Left ventricle myocardium superior (tissue), 1 donor: ENCODE data around the gene FGF21. TPM values are rescaled to one million over a fixed set of nuclear protein-coding genes. Genes with fewer than 3 reads are reported as not detected.
A peak's percentile ranks its signal among the peaks of the same experiment; 100 is the strongest.
"Not testable (repeated sequence)": the region's sequence is repeated elsewhere in the genome, so short reads cannot be mapped to it uniquely, and the experiment has no call there.

Experiments
- ATAC-seq: fragments of 200-7000 bp; cut with Tn5 transposase; one replicate; pipeline ENCODE4 v1.9.1; 2020; ENCODE audit warnings: mild to moderate bottlenecking, moderate library complexity
- DNase-seq: peaks from one replicate; pipeline ENCODE4 v3.0.0-alpha.2; 2020
- intact Hi-C: fragments of 100-400 bp; cut with micrococcal nuclease; formaldehyde crosslinking; loops from one replicate; pipeline ENCODE4 v1.11.0; 2022
- total RNA-seq: library from RNA; stranded (reverse); fragmentation: NEBNext Ultra II Directional; extraction: Animal tissue kit (Norgen Biotek cat#: 25700); gene quantifications from one replicate; pipeline ENCODE4 v1.2.1, GENCODE V29; 2021
- donor health status: DM: no; HTN: yes; CAD: no; lungs with severe emphysema.

Gene FGF21
- total RNA-seq, 1 donor from 2014 or later, result not detected

GRCh38 chr19:48746738-48747575, 8.4 kb upstream of the FGF21 start, which contains the start of gene IZUMO1:
Gene IZUMO1 (minus strand): TSS chr19:48746909. CDS start chr19:48745859, 1,050 bp downstream.
- peak; percentile 84 for DNase-seq
- peak; percentile 84 for ATAC-seq
- intact Hi-C loops, result no loop called here

- ATAC-seq (no peak), DNase-seq (no peak)
- intact Hi-C loops, result no loop called here
Measured at GRCh38 chr19:48749571-48750198, 5.6 kb upstream of the FGF21 start.

- intact Hi-C loops, result no loop called here
- ATAC-seq (no peak), DNase-seq (no peak)
Measured at GRCh38 chr19:48750351-48750750, 5.0 kb upstream of the FGF21 start.

GRCh38 chr19:48750771-48751504, 4.4 kb upstream of the FGF21 start:
- ATAC-seq (no peak), DNase-seq (no peak)
- intact Hi-C loops, result no loop called here

GRCh38 chr19:48751845-48752495, 3.4 kb upstream of the FGF21 start:
- intact Hi-C loops, result no loop called here
- no peak for ATAC-seq
- DNase-seq, result no peak

- intact Hi-C loops, result no loop called here
- DNase-seq, result peak; percentile 82
- peak; percentile 88 for ATAC-seq
Measured at GRCh38 chr19:48752496-48753365, 2.6 kb upstream of the FGF21 start, which contains the start of gene FUT1. Gene FUT1 (minus strand): TSS chr19:48752641. CDS start chr19:48751281, 1,360 bp downstream.

GRCh38 chr19:48755787-48756186, 463 bp downstream of the FGF21 start:
- no peak for DNase-seq
- intact Hi-C loops, result no loop called here
- ATAC-seq, result no peak

- no peak for ATAC-seq
- DNase-seq, result no peak
- intact Hi-C loops, result no loop called here
Measured at GRCh38 chr19:48756212-48756611, 888 bp downstream of the FGF21 start.

- intact Hi-C loops, result no loop called here
- no peak for ATAC-seq
Measured at GRCh38 chr19:48756686-48757085, 1.4 kb downstream of the FGF21 start.

GRCh38 chr19:48757089-48757675, 1.9 kb downstream of the FGF21 start:
- DNase-seq (no peak), ATAC-seq (no peak)
- intact Hi-C loops, result no loop called here

More at GRCh38 chr19:48756686-48757085, 1.4 kb downstream of the FGF21 start:
- DNase-seq, result no peak

- no peak for ATAC-seq
- DNase-seq, result no peak
- intact Hi-C loops, result no loop called here
Measured at GRCh38 chr19:48757741-48758144, 2.4 kb downstream of the FGF21 start.

- DNase-seq (peak; percentile 49), ATAC-seq (peak; percentile 56)
- intact Hi-C loops, result no loop called here
Measured at GRCh38 chr19:48760504-48761205, 5.3 kb downstream of the FGF21 start.

- intact Hi-C loops, DNase-seq, ATAC-seq: not testable (repeated sequence)
Measured at GRCh38 chr19:48765816-48766215, 10.5 kb downstream of the FGF21 start.

GRCh38 chr19:48768171-48768753, 12.9 kb downstream of the FGF21 start:
- intact Hi-C loops, ATAC-seq, DNase-seq: not testable (repeated sequence)

- no peak for ATAC-seq
Measured at GRCh38 chr19:48768994-48769713, 13.8 kb downstream of the FGF21 start.

GRCh38 chr19:48770266-48770665, 14.9 kb downstream of the FGF21 start:
- no peak for ATAC-seq
- no peak for DNase-seq
- intact Hi-C loops, result no loop called here

More at GRCh38 chr19:48768994-48769713, 13.8 kb downstream of the FGF21 start:
- intact Hi-C loops, result no loop called here
- no peak for DNase-seq
